A673 (cell line): ENCODE measurements around the gene TRAPPC10.

Experiments
- CTCF ChIP-seq: fragments of 300-800, 200-600 bp; sonication (generic); conservative IDR thresholded peaks from 2 replicates; pipeline ENCODE4 v1.5.1; 2017; ENCODE audit warnings: low read depth, mild to moderate bottlenecking, antibody characterized with exemption, low read length, moderate library complexity, mixed read lengths
- EZH2 ChIP-seq: fragments of 200-600 bp; sonication (generic); IDR thresholded peaks from 2 replicates; pipeline ENCODE4 v1.6.1; 2017; ENCODE audit warnings: borderline replicate concordance, low read depth, mild to moderate bottlenecking, mixed read lengths, antibody characterized with exemption, low read length; ENCODE audit not compliant: poor library complexity, severe bottlenecking

GRCh38 chr21:44051462-44051941, 39.4 kb downstream of the TRAPPC10 start:
- no peak for TF ChIP-seq CTCF
- TF ChIP-seq EZH2, result no peak
